ENCODE data around the gene PDHA1.

The PDHA1 gene

GRCh38 chrX:19388741-19389140, 45.0 kb downstream of the PDHA1 start:
- FAIRE-seq (no peak), DNase-seq (ENCODE audit: insufficient read length, low spot score) (no peak)
- TF ChIP-seq POU2F2 (IDR thresholded peaks at IDR 0.05; ENCODE audit: low read depth, low read length) (no peak), TAF1 (IDR thresholded peaks at IDR 0.05; ENCODE audit: low read depth, low read length) (no peak), SPI1 (IDR thresholded peaks at IDR 0.05; ENCODE audit: low read depth, low read length) (no peak)

- no peak for DNase-seq (ENCODE audit: insufficient read length, low spot score)
- no peak for FAIRE-seq
- no peak for TF ChIP-seq POLR2A (IDR thresholded peaks at IDR 0.05; ENCODE audit: low read depth, low read length)
Observed at GRCh38 chrX:19389227-19389845, 45.6 kb downstream of the PDHA1 start.

GRCh38 chrX:19392078-19392477, 48.4 kb downstream of the PDHA1 start:
- TF ChIP-seq TAF1 (IDR thresholded peaks at IDR 0.05; ENCODE audit: low read depth, low read length) (no peak), POLR2A (IDR thresholded peaks at IDR 0.05; ENCODE audit: low read depth, low read length) (no peak), SPI1 (IDR thresholded peaks at IDR 0.05; ENCODE audit: low read depth, low read length) (no peak), POLR2AphosphoS5 (IDR thresholded peaks at IDR 0.05; ENCODE audit: low read depth, low read length) (no peak), PAX5 (IDR thresholded peaks at IDR 0.05; ENCODE audit: insufficient read depth, low read length, severe bottlenecking) (no peak), POU2F2 (IDR thresholded peaks at IDR 0.05; ENCODE audit: low read depth, low read length) (no peak)
- no peak for DNase-seq (ENCODE audit: insufficient read length, low spot score)
- FAIRE-seq = no peak

DNA sequence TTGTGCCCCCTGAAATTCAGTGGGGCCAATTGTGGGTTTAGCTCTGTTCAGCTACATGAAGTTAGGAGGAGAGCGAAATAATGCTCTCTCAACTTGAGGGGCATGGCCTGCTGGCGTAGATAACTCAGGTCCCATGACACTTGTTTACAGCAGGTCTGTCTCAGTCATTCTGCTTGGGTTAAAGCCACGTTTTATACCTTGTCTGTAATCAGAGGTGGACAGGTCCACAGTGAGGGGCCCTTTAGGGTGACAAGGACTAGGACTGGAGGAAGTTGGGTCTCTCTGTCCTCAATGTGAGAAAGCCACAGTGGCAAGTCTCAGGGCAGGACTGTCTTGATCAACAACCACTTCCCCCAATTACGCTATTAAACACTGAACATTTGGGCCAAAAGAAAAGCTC, 49.0 kb downstream of the PDHA1 start:
- TF ChIP-seq POLR2A (IDR thresholded peaks at IDR 0.05; ENCODE audit: low read depth, low read length) (no peak), TAF1 (IDR thresholded peaks at IDR 0.05; ENCODE audit: low read depth, low read length) (no peak), POU2F2 (IDR thresholded peaks at IDR 0.05; ENCODE audit: low read depth, low read length) (no peak), SPI1 (IDR thresholded peaks at IDR 0.05; ENCODE audit: low read depth, low read length) (no peak), POLR2AphosphoS5 (IDR thresholded peaks at IDR 0.05; ENCODE audit: low read depth, low read length) (no peak), PAX5 (IDR thresholded peaks at IDR 0.05; ENCODE audit: insufficient read depth, low read length, severe bottlenecking) (no peak)
- no peak for DNase-seq (ENCODE audit: insufficient read length, low spot score)
- FAIRE-seq = no peak

- FAIRE-seq = no peak
- TF ChIP-seq POLR2AphosphoS5 (IDR thresholded peaks at IDR 0.05; ENCODE audit: low read depth, low read length) (no peak), SPI1 (IDR thresholded peaks at IDR 0.05; ENCODE audit: low read depth, low read length) (no peak), POU2F2 (IDR thresholded peaks at IDR 0.05; ENCODE audit: low read depth, low read length) (no peak), TAF1 (IDR thresholded peaks at IDR 0.05; ENCODE audit: low read depth, low read length) (no peak), PAX5 (IDR thresholded peaks at IDR 0.05; ENCODE audit: insufficient read depth, low read length, severe bottlenecking) (no peak), POLR2A (IDR thresholded peaks at IDR 0.05; ENCODE audit: low read depth, low read length) (no peak)
- no peak for DNase-seq (ENCODE audit: insufficient read length, low spot score)
Observed at GRCh38 chrX:19403696-19404095, 60.0 kb downstream of the PDHA1 start.

DNA sequence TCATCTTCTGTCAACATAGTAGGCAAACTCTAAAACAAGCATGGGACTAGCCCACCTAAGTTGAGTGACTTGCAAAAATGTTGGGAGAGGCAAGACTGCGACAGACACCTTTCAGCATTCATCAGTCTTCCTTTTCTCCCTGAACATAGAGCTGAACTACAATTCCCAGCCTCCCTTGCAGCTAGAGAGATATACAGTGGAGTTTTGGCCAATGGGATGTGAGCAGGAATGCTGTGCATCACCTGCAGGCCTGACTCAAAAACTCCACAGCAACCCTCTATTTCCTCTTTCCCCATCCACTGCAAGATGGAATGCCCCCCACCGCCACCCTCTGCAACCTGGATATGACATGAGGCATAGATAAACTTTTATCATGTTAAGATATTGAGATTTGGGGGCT, 66.5 kb downstream of the PDHA1 start:
- FAIRE-seq (no peak), DNase-seq (ENCODE audit: insufficient read length, low spot score) (no peak)
- no peak for TF ChIP-seq TAF1 (IDR thresholded peaks at IDR 0.05; ENCODE audit: low read depth, low read length)
- TF ChIP-seq POU2F2 (IDR thresholded peaks at IDR 0.05; ENCODE audit: low read depth, low read length) = no peak
- no peak for TF ChIP-seq PAX5 (IDR thresholded peaks at IDR 0.05; ENCODE audit: insufficient read depth, low read length, severe bottlenecking)
- no peak for TF ChIP-seq POLR2AphosphoS5 (IDR thresholded peaks at IDR 0.05; ENCODE audit: low read depth, low read length)
- TF ChIP-seq POLR2A (IDR thresholded peaks at IDR 0.05; ENCODE audit: low read depth, low read length) = no peak
- no peak for TF ChIP-seq SPI1 (IDR thresholded peaks at IDR 0.05; ENCODE audit: low read depth, low read length)
